HG02623 (cell line): ENCODE results near the gene BLMH.
"Not testable (repeated sequence)": the region's sequence is repeated elsewhere in the genome, so short reads cannot be mapped to it uniquely, and the experiment has no call there.

ENCODE experiments used
- ATAC-seq: cut with Tn5 transposase; IDR thresholded peaks from one replicate; pipeline ENCODE4 v1.9.1; 2021; ENCODE audit warnings: moderate library complexity; ENCODE audit not compliant: unreplicated experiment

BLMH gene

DNA sequence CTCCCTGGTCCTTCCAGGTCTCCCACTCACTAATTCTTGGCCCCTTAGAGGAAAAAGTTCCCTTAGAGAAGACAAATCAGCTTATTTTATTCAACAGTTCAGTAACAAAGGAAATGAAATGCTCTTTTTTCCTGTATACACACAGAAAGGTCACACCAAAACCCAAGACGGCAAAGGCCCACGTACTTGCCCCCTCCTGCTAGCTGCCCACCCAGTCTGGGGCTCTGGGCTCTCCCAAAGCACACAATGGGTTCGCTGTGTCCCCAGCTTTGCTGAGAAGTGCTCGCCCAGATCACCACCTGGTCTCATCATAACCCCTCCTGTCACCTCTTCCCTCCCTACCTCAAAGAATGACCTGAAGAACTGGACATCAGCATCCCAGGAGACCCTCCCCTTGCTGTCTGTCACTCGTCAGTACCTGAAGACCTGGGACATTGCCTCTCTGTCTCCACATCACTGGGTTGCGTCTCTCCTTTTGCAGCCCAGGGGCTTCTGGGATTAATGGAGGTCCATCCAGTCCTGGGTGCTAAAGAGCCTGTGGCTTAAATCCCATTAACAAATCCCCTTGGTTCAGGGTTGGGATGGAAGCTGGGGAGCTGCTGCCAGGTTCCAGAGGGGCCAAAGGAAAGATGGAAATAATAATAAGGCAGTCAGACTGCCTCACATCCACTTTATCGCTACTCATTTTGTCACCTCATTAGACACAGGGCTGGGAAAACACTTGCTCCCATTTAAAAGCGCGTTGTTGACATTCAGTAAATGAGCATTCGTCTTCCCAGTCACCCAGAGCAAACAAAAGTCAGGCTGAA is 59.5 kb downstream of the BLMH start:
- ATAC-seq: no peak

DNA sequence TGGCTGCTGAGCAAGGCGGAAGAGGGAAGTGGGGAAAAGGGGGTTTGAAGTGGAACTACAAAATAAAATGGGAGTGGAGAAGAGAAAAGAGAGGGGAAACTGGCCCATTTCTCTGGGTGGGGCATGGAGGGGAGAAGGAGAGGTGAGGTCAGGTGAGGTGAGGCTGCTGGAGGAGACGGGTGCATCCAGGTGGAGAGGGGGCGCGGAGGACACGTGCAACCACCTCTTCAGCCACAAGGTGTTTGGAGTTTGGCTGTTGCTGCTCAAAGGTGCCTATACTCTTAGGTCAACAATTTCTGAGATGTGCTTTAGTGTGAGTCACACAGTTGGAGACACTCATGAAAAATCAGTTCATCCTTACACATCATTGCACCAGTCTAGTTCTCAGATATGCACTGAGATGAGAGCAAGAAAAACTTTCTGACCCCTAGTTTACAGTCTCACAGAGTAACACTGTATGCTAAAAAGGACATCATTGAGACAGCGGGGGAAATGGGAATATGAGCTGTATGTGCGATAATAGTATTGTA is 61.1 kb downstream of the BLMH start:
- ATAC-seq: no peak

DNA sequence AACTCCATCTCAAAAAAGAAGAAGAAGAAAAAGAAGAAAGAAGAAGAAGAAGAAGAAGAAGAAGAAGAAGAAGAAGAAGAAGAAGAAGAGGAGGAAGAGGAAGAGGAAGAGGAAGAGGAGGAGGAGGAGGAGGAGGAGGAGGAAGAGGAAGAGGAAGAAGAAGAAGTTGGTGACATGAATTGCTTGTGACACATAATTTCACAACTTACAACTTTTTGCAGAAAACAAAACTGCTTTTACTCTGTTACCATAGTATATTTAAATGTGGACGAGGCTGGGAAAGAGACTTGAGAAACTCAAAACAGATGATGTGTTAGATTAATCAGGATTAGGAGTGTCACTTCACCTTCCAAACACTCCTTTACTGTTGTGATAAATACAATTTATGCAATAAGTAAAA is 61.7 kb downstream of the BLMH start:
- ATAC-seq: not testable (repeated sequence)

DNA sequence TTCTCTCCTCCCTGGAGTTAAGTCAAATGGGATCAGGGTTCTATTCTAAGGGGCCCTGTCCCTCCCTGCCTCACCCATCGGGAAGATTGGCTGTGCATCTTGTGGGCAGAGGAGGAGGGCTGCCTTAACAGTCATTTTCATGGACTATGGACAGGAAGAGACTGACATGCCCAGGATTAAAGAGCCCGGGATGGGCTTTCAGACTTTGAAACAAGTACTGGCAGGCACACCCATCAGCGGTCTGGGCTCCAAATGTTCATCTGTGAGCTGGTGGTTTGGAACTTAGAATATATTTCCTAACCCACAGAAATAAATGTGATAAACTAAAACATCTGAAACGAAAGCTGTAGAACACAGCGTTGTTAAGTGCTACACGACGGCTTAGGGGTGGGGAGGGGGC is 62.7 kb downstream of the BLMH start:
- ATAC-seq: no peak

DNA sequence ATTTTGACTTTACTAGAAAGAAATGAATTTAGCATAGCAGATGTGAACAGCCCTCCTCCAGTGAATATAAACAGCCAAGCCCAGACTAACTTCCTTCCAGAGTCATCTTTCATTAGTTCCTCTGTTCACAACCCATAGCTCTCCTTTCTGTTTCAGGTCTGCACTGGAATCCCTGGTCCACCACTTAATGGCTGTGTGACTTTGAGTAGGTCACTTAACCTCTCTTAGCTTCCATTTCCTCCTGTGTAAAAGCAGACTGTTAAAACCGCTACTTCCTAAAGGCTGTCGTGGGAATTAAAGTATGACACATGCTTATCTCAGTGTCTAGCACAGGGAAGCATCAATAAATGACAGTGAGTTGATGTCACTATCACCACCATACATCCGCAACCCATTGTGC is 63.7 kb downstream of the BLMH start:
- ATAC-seq: no peak

DNA sequence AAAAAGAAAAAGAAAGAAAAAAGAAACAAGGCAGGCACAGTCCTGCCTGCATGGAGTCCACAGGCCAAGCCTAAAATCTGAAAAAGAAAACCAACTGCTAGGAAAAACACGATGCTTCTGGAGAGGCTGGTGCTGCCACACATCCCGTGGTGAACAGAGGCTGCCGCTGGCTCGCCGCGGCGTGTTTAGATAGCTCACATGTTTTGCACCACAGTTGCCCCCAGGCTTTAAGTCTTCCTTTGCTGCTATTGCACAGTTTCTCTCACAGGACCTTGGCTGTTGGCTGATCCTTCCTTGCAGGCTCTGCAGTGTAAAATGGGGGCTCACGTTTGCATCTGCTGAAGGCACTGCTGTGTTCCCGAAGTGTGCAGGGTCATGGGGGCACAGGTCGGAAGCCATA is 64.9 kb downstream of the BLMH start:
- no peak for ATAC-seq

DNA sequence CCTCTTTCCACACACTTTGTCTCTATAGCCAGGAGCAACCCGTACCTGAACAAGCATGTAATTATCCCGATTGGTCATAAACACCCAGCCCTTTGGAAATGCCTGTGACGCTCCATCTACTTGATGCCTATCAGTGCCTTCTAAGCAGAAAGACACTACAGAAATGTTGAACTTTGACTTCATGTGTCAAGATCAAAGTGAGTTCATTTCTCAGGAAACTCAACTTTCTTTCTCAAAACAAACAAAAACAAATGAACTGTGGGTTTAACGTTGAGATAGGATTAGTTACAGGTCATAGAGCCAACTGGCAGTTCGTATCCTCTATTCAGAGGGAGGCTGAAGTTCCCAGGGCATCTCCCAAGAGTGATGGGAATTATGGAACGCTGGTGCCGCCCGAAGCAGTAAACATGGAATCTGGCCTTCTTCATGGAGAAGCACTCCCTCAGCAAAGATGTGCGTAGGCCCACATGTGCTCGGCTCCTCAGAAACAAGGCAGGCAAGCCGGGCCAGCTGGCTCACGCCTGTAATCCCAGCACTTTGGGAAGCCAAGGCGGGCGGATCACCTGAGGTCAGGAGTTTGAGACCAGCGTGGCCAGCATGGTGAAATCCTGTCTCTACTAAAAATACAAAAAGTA is 65.7 kb downstream of the BLMH start:
- ATAC-seq: no peak

DNA sequence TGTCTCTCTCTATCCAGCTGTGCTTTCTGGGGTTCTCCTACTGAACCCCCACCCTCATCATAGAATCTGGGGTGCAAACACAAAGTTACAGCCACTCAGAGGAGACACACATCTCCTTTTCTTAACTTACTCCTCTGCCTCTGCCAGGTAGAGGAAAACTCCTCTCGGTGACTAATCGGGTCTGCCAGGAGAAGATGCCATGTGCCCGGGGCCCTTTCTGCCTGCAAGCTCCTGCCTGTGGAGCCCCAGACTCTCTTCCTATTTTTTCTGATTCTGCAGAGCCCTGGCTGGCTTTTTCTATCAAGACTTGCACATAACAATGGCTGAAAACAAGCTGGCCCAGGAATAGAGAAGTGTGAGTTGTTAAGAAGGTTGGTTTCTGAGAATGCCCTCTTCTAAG is 66.6 kb downstream of the BLMH start:
- no peak for ATAC-seq

DNA sequence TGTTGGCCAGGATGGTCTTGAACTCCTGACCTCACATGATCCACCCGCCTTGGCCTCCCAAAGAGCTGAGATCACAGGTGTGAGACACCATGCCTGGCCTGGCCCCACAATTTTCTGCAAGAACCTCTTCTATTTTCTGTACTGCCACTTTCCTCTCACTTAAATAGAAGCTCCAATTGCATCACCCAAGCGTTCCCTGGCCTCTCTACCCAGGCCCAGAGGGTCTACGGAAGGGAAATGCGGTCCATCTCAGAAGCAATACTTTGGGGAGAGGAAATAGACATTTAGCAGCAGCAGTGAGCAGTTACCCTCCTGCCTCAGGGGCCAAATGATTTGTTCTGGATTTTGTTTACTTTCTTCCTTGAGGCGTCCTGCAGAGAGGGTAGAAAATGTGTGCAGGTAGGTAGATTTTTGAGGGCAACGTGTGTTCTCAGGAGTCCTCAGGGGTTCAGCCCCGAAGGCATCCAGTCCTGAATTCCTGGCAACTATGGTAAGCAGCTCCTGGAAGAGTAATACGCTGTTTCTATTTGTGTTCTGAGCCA is 67.3 kb downstream of the BLMH start:
- ATAC-seq: no peak

DNA sequence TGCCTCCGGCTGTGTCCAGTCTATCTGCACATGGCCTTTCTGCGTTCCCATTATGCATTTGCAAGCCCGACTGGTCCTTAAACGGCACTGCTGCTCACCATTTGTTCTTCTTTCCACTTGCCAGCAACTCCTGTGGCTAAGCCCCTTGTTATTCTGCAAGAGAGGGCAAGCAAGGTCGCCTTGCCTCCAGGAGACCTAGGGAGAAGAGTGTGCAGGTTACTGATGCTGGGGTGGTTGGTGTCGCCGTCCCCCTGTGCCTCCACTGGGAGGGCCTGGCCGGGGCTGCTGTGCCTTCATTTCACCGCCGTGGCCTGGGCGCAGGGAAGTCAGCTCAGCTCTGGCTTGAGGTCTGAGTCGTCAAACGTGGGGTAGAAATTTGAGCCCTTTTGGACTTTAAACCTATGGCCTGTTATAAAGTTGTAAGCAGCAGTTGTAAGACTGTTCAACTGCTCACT is 69.0 kb downstream of the BLMH start:
- no peak for ATAC-seq

DNA sequence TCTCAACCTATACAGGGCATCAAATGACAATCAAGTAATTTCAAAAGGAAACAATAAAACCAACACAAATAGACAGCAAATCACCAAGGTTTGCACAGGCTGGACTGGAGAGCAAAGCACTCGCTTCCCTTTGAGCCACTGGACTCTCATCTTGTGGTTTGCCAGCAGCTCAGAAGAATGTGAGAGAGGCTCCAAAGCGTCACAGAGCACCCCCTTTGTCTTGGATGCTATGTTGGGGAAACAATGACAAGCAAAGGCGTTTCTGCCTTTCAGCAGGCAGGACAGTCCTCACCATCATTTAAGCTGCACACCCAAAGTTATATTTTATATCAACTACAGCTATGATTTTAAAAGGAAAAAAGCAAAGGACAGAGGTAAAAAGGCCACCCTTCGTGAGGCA is 69.5 kb downstream of the BLMH start:
- ATAC-seq: no peak

DNA sequence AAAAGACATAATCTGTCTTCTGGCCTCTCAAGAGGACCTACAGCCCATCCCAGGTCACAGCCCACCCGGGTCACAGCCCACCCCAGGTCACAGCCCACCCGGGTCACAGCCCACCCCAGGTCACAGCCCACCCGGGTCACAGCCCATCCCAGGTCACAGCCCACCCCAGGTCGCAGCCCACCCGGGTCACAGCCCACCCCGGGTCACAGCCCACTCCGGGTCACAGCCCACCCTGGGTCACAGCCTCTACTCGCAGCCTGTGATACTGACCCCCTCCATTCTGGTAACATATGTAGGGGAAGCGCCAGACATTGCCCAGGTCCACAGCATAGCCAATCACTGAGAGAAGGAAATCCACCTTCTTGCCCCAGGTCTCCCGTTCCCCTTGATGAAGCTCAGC is 70.4 kb downstream of the BLMH start:
- no peak for ATAC-seq

DNA sequence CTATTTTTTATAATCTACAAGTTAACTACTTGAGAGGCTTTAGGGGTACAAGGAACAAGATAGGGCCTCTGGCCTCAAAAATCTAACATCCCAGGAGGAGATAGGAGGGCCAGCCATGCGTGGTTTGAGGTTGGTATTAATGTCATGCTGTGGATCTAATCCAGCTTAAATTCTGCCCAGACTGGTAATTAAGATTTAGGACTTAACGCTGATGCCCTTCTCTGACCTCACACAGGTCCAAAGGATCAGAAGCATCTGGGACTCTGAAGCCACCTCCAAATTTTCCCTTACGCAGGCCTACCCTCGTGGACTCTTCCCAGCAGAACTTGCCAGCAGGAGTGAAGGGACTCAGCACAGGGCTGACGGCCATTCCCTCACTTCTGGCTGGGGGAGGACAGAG is 71.3 kb downstream of the BLMH start:
- no peak for ATAC-seq

DNA sequence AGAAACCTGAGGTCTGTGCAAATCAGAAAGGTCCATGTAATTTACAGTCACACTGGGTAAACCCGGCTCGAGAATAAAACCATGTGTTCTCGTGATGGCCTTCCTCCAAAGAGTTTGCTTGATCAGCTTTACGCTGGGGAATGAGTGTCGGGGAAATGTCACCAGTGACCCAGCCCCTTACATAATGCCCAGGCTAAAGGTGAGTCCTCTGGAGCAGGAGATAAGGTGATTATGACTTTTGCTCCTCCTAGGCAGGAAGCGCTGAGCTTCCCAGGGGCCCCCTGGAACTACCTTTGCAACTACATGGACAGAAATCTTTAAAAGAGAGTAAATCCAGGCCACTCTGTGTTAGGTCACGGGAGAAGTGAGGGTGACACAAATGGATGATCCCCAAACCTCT is 71.9 kb downstream of the BLMH start:
- ATAC-seq: no peak

DNA sequence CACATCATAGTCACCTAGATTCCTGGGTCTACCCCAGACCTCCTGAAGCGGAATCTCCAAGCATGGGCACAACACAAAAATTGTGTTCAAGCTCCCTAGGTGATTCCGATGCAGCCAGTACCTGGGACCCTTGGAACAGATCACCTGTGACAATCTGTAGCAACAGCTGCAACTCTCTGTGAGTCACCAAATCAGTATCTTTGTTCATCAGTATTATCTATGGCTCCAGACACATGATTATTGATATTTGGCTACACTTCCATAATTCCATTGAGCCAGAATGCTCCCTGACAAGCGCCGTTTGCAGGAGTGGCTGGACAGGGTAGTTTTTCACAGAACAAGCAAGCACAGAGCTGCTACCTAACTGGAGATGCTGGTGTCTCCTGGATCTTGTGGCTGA is 72.4 kb downstream of the BLMH start:
- ATAC-seq: no peak

DNA sequence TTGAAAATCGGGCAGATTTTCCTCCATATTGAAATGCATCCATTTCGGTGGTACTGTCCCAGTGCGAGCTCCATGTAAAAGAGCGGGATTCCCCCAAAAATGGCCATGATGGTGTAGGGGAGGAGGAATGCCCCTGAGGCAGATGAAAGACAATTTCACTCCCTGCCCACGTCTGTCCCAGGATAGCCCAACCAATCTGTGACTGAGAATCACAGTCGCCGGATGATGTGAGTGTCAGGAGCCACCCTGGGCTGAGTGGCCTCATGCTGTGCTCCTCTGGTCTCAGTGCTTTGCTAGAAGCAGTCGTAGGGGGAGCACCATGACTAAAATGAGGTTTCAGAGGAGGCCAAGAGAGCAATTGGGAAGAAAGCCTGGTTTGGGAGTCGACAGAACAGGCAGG is 72.9 kb downstream of the BLMH start:
- ATAC-seq: no peak

DNA sequence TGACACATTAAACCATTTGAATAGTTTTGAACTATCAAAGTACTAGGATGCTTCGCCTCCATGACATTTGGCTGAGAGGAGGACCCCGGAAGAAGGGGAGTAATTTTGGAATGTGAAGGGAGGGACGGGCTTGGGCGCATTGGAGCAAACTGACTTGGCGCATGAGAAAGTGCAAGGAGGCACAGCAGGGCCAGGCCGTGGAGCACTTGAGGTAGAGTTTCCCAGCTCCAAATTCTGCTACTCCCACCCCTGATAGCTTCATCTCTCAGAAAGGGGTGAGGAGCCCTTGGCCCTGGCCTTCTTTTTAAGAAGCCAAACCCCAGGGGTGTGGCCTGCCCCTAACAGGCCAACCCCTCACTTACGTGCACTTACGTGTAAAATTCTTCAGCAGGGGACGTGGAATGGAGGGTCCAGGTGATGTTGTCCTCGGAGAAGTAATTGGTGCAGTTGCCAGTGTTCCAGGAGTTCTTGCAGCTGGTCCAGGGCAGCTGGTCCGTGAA is 73.9 kb downstream of the BLMH start:
- no peak for ATAC-seq

DNA sequence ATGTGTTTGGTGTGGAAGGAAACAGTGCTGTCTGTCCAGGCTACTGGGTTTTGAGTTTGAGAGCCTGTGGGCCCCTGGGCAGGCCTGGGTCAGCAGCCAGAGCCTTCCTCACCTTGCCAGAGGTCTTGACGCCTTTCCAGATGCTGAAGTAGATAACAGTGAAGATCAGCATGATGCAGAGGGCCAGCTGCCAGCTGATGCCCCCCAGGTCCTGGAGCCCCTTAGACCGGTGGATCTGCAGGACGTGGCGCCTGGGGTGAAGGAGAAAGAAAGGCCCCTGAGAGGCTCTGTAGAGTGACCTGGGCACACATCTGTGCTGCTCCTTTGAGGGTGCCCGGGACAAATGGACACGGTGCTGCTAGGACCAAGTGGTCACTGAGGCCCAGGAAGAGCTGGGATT is 74.7 kb downstream of the BLMH start:
- ATAC-seq: no peak

DNA sequence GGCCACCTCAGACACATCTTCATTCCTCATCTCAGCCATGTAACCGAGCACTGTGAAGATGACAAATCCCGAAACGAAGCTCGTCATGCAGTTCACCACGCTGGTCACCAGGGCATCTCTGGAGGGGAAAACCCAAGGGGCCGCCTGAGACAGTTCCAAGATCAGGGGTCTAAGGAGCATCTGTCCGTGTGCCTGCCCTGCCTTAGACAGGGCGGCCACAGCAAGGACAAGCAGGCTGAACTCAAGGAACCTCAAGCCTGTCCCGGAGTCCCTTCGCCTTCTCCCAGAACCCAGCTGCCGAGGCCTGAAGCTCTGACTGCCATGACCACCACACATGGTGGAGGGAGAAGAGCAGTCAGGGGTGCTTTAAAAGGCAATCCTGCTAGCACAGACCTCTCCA is 79.0 kb downstream of the BLMH start:
- ATAC-seq: peak; percentile 58

DNA sequence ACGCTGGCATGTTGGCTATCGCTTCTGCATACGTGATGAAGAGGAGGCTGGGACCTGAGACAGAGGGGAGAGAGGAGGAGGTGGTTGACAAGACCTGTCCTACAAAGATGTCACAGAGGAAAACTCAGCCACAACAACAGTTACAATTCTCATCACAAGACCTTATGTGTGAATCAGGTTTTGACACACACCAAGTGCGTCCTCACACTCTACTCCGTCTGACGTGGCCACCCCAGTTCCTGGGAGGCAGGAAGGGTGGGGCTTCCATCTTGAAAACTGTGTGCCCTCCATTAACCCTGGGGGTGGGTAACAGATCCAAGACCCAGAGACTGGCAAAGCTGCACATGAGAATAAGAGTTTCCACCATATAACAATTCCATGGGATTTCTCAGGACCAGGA is 80.4 kb downstream of the BLMH start:
- no peak for ATAC-seq

DNA sequence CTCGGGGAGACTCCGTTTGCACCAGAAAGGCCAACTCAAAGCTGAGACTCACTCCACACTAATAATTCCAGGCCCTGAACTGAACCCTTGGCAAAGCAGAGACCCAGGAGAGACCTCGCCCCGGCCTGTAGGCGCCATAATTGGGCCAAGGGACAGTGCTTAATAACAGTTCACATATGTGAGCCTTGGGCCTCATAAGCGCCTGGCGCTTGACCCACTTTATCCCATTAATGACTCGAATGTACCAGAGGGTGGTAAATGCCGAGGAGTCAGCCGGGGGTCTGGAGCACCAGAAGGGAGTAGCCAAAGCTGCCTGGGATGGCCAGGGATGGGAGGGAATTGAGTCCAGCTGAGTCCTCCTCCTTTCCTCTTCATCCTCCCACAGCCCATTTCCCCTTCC is 80.8 kb downstream of the BLMH start:
- ATAC-seq: no peak

DNA sequence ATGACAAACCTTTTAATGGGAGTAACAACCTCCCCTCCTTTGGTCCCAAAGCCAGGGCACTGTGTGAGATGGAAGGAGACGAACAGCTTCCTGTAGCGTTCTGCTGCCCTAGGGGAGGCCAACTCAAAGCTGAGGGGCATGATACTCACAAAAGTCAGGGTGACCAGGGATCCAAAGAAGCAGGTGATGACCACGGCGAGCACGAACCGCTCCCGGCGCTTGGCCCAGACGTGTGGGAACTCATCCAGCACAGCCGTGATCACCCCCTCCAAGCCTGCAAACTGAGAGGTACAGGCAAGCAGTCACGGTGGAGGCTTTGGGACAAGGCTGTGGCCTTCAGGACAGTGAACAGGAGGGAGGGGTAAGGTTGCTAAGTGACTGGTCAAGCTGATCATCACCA is 81.4 kb downstream of the BLMH start:
- no peak for ATAC-seq
